Activated B cell treated with CpG ODN at 0.5 μM for 24 hours (primary cell): ENCODE data around the gene AGBL4. TPM values are rescaled to one million over a fixed set of nuclear protein-coding genes. Genes with fewer than 3 reads are reported as not detected.

ENCODE experiments used
- ATAC-seq: fragments of 200-7000 bp; cut with Tn5 transposase; one replicate; pipeline ENCODE4 v1.10.0; 2021; ENCODE audit warnings: low read depth, mild to moderate bottlenecking, moderate library complexity
- CTCF ChIA-PET: fragments of 350-600 bp; sonication (Branson Sonifier 250); formaldehyde crosslinking; loops from one replicate; lab custom pipeline; 2021; ENCODE audit warnings: antibody characterized with exemption; lab: Charles Lee
- POLR2A ChIA-PET: fragments of 350-600 bp; sonication (Branson Sonifier 250); formaldehyde crosslinking; loops from one replicate; lab custom pipeline; 2021; ENCODE audit warnings: antibody characterized with exemption; lab: Charles Lee
- DNase-seq: peaks from one replicate; pipeline ENCODE4 v3.0.0; 2022
- H3K27ac Mint-ChIP-seq: one replicate; pipeline ENCODE4 v1.8.0; 2020; ENCODE audit warnings: mixed read lengths
- H3K27me3 Mint-ChIP-seq: one replicate; pipeline ENCODE4 v1.8.0; 2021; ENCODE audit warnings: mixed read lengths
- H3K36me3 Mint-ChIP-seq: one replicate; pipeline ENCODE4 v1.8.0; 2021; ENCODE audit warnings: low read depth, mixed read lengths
- H3K4me1 Mint-ChIP-seq: one replicate; pipeline ENCODE4 v1.8.0; 2021; ENCODE audit warnings: mixed read lengths
- H3K4me3 Mint-ChIP-seq: one replicate; pipeline ENCODE4 v1.8.0; 2020; ENCODE audit warnings: mild to moderate bottlenecking, mixed read lengths
- H3K9me3 Mint-ChIP-seq: one replicate; pipeline ENCODE4 v1.8.0; 2020; ENCODE audit warnings: mixed read lengths
- CTCF ChIP-seq: fragments of 200-600 bp; IDR thresholded peaks from one replicate; pipeline ENCODE4 v1.8.0; 2022; ENCODE audit warnings: antibody characterized with exemption, mild to moderate bottlenecking
- intact Hi-C: fragments of 100-400 bp; cut with micrococcal nuclease; formaldehyde crosslinking; loops from one replicate; pipeline ENCODE4 v1.15.1; 2024
- total RNA-seq: library from RNA; stranded (reverse); gene quantifications from 2 replicates; pipeline ENCODE4 v1.2.3, GENCODE V29; 2022

AGBL4 gene
- total RNA-seq, 1 donor from 2014 or later = 0.24 TPM

DNA sequence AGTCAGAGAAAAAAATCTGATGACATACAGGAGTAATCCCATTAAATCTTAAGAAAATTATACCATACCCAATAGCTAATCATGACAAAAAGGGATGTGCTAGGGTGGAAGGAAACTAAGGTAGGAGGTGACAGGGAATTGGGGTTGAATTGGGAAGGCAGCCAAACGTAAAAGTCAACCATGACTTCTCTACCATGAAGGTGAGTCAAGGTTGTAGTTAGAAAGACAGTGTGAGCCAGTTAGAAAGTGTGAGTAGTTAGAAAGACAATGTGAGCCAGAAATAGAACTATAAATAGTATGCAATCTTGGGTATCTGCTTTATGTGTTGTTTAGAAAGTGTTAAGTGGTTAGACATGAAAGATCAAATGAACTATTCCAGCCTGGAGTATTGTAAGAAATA lies 556.8 kb downstream of the AGBL4 start:
- peaks cover 2% of the 10 kb centered on the region for H3K9me3 Mint-ChIP-seq
- no peaks in the 10 kb centered on the region for H3K27me3 Mint-ChIP-seq
- ATAC-seq (no peak), DNase-seq (no peak)
- H3K36me3 Mint-ChIP-seq = no peaks in the 10 kb centered on the region
- no peak for TF ChIP-seq CTCF
- intact Hi-C loops = no loop called here
- ChIA-PET CTCF (no interaction called here), POLR2A (no interaction called here)
- H3K4me1 Mint-ChIP-seq = no peaks in the 10 kb centered on the region
- H3K4me3 Mint-ChIP-seq = no peak overlapping the region
- no peak overlapping the region for H3K27ac Mint-ChIP-seq

DNA sequence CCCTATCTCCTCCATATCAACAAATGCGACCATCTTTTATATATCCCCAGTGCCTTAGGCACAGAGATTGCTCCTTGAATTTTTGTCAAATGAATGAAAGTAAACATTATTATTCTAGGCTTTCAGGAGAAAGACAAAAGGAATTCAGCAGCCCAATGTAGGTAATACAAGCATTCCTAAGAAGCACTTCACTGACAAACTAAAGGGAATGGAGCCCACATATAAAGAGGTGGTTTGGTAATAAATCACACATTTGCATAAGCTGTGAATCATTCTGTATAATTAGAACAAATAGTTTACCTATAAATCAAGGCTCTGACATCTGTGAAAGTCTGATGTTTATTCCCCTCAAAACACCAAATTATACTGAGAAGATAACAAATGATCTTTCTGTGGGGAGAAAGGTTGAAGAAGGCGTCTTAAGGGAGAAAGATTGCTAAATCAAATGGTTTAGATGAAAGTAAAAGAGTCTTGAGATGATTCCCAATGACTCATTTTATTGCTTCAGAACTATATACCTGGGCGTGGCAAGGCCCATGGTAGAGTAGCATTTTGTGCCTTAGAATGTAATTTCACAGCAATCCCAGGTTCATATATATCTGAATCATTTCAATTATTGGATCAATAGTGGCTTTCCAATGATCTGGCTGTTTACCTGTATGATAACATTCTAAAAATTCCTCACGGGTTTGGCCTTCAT lies 558.1 kb downstream of the AGBL4 start:
- POLR2A ChIA-PET = no interaction called here
- Mint-ChIP-seq H3K36me3 (no peaks in the 10 kb centered on the region), H3K9me3 (peaks cover 2% of the 10 kb centered on the region), H3K4me1 (no peaks in the 10 kb centered on the region), H3K4me3 (no peak overlapping the region), H3K27me3 (no peaks in the 10 kb centered on the region), H3K27ac (no peak overlapping the region)
- intact Hi-C loops = no loop called here
- TF ChIP-seq CTCF = no peak
- ATAC-seq (no peak), DNase-seq (no peak)
- CTCF ChIA-PET = no interaction called here

GRCh38 chr1:49448200-49448599 lies 575.6 kb downstream of the AGBL4 start:
- Mint-ChIP-seq H3K36me3 (no peaks in the 10 kb centered on the region), H3K9me3 (peaks cover 4% of the 10 kb centered on the region), H3K27me3 (no peaks in the 10 kb centered on the region), H3K4me3 (no peak overlapping the region), H3K27ac (no peak overlapping the region), H3K4me1 (no peaks in the 10 kb centered on the region)
- ChIA-PET CTCF (no interaction called here), POLR2A (no interaction called here)
- intact Hi-C loops = no loop called here
- ATAC-seq = no peak
- no peak for DNase-seq
- no peak for TF ChIP-seq CTCF

DNA sequence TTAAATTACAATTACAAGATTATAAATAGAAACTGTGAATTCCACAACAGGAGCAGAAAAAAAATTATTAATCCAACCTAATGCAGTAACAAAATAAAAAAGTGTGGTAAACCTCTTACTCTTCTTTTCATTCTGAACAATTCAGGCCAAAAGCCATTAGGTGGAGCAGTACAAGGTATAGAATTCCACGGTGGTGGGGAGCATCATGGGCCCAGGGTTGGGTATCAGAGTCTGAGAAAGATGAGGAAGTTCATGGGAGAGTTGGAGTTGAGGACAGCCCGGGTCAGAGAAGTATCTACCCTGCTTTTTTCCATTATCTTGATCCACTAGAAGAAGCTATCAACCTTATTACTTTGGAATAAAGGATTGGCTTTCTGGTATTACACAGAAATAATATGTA lies 586.9 kb downstream of the AGBL4 start:
- H3K36me3 Mint-ChIP-seq = no peaks in the 10 kb centered on the region
- POLR2A ChIA-PET = no interaction called here
- no peak overlapping the region for H3K27ac Mint-ChIP-seq
- ATAC-seq = no peak
- H3K4me1 Mint-ChIP-seq = no peaks in the 10 kb centered on the region
- TF ChIP-seq CTCF = no peak
- DNase-seq = no peak
- no peak overlapping the region for H3K4me3 Mint-ChIP-seq
- H3K27me3 Mint-ChIP-seq = no peaks in the 10 kb centered on the region
- CTCF ChIA-PET = no interaction called here
- H3K9me3 Mint-ChIP-seq = peaks cover 15% of the 10 kb centered on the region
- intact Hi-C loops = no loop called here

GRCh38 chr1:49435291-49435690 lies 588.5 kb downstream of the AGBL4 start:
- ATAC-seq = no peak
- ChIA-PET POLR2A (no interaction called here), CTCF (no interaction called here)
- intact Hi-C loops = no loop called here
- Mint-ChIP-seq H3K4me1 (no peaks in the 10 kb centered on the region), H3K27me3 (no peaks in the 10 kb centered on the region), H3K9me3 (peaks cover 5% of the 10 kb centered on the region), H3K36me3 (no peaks in the 10 kb centered on the region), H3K27ac (no peak overlapping the region), H3K4me3 (no peak overlapping the region)
- TF ChIP-seq CTCF = no peak
- no peak for DNase-seq
